HG02571 (cell line): Measurements from ENCODE around the gene AUH.
"Not testable (repeated sequence)": the region's sequence is repeated elsewhere in the genome, so short reads cannot be mapped to it uniquely, and the experiment has no call there.

ENCODE experiments used
- ATAC-seq: cut with Tn5 transposase; IDR thresholded peaks from one replicate; pipeline ENCODE4 v1.9.1; 2021; ENCODE audit warnings: mild to moderate bottlenecking, moderate library complexity; ENCODE audit not compliant: unreplicated experiment

The AUH gene

DNA sequence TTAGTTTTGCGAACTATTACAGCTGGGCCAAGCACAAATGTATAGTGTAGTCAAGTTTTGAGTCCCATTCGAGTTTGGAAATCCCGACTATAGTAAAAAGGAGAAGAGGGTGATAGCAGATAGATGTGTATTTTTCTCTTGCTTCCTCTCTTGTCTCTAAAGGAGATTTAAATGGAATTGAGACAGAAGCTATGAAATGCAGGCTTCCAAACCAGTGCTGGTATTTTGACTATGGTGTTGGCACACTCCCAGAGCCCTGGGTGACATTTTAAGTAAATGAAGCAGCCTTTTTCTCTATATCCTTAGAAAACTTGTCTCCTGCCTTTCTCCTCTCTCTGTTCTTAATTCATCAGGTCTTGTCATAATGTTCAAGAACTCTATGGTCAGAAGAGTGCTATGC is 17.7 kb upstream of the AUH start:
- ATAC-seq: no peak

DNA sequence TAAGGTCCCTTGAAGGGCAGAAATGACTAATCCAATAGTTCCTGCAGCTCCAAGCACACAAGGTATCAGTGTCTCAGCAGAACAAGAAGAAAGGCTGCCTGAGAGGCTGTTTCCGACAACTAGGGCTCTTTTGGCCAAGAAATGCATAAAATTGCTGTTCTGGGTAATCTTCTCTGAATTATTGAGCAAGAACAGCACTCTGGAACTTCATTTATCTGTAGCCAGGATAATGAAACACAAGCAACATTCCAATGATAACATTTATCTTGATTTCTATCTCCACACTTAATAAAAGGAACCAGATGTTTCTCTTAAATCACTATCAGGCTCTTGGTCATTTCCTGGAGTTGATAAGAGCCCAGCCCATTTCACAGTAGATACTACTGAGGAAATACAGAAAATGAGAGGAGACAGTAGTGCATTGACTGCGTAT is 17.0 kb upstream of the AUH start:
- ATAC-seq: no peak

DNA sequence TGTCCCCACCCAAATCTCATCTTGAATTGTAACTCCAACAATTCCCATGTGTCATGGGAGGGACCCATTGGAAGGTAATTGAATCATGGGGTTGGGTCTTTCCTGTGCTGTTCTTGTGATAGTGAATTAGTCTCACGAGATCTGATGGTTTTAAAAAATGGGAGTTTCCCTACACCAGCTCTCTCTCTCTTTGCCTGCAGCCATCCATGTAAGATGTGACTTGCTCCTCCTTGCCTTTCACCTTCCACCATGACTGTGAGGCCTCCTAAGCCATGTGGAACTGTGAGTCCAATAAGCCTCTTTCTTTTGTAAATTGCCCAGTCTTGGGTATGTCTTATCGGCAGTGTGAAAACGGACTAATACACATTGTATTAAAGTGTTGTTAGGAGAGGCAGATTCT is 16.3 kb upstream of the AUH start:
- not testable (repeated sequence) for ATAC-seq

DNA sequence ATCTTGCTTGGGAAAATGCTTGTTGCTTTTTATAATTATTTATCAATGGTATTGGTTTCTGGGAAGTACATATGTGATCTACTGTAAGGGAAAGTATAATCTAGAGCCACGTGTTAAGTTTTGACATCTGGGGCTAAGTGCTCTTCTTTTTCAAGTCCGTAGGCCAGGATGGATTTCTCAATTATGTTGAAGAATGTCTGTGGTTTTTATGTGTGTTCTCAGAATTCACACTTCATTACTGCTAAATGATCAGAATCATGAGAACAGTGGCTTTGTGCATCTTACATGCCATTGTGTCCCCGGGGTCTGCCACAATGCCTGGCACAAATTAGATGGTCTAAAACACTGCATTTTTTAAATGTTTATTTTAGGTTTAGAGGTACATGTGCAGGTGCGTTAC is 14.5 kb upstream of the AUH start:
- no peak for ATAC-seq

DNA sequence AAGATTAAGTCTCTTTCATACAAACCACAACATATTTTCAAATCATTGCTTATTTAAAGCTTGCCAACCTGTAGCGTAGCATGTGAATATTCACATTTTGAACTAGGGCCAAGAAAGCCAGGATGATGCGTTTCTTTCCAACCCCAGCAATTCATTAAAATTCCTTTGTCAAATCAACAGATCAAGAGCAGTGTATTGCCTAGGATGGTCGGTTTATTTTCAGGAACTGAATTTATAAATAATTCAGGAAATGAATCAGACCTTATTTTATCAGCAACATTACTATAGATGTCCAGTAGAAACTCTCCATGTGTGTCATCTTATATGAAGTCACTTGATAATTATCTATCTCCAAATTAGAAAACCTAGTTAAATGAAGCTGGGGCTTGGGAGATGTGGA is 13.2 kb upstream of the AUH start:
- no peak for ATAC-seq

DNA sequence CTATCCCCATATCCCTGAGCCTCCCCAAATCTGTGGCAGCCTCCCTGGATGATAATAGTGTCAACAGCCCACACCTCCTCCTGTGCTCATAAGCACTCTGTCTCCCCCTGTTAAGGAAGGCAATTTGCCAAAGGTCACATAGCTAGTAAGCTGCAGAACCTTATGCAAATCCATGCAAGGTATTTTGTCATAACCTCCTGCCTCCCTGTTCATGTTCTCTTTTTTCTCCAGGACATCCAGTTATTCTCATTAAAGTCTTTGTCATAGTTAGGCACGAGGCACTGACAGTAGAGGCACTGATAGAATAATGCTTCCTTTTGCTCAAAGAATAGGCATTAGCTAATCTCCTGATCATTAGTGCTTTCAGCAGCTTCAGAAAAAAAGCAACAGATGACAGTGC is 10.2 kb upstream of the AUH start:
- no peak for ATAC-seq

DNA sequence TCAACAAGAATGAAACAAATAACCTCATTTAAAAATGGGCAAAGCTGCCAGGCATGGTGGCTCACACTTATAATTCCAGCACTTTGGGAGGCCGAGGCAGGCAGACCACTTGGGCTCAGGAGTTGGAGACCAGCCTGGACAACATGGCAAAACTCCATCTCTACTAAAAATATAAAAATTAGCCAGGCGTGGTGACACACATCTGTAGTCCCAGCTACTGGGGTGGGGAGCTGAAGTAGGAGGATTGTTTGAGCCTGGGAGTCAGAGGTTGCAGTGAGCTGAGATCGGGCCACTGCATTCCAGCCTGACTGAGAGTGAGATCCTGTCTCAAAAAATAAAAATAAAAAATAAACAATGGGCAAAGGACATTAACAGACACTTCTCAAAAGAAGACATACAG is 8.3 kb upstream of the AUH start:
- ATAC-seq: not testable (repeated sequence)

DNA sequence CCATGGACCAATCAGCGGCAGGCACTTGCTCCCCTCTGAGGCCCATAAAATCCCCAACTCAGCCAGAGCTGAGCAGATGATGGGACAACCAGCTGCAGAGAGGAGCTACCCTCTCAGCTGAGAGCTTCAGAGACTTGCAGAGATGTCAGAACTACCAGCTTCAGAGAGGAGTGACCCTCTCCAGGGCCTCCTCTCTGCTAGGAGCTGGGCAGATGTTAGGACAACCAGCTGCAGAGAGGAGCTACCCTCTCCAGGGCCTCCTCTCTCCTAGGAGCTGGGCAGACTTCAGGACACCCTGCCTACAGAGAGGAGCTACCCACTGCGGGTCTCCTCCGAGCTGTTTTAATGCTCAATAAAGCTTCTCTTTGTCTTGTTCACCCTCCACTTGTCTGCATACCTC is 3.0 kb upstream of the AUH start:
- no peak for ATAC-seq

DNA sequence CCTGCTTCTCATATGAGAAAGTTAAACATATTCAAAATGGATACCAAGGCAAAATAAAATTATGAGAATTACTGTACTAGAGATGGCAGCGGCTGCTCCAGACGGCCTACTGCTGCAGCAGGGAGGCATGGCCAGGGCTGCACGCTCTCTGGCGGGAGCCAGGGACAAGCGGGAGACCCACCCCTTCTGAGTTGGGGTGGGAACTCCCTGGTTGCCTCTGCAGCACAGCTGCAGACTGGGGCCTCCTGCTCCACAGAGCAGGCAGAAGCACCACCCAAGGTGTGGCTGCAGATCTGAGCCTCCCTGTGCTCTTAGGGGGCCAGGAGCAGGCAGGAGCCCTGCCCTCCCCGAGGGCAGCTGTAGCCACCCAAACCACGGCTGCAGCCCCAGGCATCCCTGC is 2.3 kb upstream of the AUH start:
- no peak for ATAC-seq

DNA sequence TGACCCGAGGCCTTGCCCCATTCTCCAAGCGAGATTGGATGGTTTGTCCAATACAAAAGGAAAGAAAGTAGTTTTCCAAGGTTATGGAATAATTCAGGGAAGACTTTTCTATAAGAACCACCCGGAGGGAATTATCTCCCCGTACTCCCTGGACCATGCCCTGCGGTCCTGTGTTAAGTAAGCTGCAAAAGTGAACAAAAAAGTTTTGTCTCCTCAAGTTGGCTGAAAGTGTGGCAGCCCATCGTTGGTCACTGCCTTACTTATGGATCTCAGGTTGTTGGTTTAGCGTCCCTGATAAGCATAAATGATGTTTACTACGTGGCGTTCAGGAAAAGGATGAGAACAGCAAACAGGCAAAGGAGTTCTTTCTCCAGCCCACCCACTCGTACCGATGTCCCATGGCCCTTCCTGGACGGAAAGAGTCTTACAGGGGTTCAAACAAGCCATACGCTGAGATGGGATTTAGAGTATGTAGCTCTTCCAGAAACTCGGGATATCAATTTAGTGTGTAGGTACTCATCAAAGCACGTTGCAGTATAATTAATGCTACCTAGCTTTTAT is 413 bp upstream of the AUH start:
- no peak for ATAC-seq

DNA sequence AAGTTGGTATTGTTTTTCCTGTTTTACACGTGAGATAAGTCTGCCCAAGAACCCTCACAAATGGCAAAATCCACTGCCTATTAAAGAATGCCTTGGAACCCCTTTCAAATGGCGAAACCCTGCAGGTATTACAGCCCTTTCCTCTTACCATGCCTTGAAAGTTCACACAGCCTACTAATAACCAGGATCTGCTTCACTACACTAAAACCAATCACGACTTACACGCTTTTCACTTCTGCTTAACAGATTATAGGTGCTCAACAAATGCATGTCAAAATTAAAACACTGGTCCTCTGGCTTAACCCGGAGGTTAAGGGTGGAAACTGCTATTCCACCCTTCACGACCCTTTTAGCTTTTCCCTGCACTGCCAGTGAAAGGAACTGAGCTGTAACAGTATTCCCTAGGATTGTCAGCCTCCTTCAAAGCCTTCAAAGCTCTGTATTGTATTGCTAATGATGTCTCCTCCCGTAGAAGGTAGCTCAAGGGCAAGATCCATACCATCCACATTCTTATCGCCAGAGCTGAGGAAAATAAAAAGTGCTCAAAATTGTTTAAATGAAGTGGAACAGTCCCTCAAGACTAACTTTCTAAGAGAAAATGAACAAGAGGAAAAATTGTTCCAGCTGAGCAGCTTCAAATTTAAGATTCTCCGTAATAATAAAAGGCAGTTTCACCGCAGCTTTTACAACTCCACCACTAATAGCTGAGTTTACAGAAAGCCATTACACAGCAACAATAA is 997 bp downstream of the AUH start:
- no peak for ATAC-seq

DNA sequence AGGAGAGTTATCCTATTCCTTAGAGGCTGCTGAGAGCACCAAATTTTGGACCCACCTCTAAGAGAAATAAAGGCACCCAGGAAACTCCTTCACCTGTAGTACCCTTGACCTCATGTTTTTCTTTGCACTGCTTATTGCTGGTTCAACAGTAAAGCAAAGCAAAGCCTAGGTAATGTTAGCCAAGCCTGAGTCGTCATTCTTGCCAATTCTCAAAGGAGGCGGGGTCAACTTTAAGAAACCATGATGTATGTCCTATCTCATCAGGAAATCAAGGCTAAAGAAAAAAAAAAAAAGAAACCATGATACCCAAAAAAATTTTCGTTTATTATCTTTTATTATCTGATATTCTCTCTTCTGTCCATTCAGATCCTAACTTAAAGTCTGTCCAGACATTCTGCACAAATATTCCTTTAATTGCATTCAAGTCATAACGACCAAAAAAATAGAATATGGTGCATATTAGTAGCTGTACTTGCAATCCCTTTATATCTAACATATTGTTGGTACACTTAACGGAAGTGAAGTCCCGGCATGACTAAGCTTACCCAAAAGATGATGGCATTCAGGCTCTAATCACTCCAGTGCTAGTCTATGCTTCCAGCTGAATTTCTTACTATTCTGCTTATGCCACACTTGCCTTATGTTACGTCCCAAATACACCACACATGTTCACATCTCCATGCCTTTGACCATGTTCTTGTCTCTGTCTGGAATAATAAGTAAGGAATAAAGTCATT is 1.8 kb downstream of the AUH start:
- no peak for ATAC-seq

DNA sequence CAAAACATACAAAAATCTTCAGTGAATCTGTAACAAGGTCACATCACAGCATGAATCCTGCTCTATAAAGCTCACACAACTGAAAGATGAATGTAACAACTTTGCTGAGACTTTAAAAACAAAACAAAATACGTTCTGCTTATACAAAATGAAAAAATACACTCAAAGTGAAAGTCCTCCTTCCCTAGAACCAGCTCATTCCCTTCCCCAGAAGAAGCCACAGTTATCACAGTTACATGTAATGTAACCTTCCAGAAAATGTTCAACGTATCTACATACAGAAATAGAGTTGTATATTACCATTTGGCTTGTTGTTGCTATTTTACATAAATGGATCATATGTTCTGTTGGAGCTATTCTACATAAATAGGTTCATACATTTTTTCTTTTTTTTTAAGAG is 2.6 kb downstream of the AUH start:
- no peak for ATAC-seq

DNA sequence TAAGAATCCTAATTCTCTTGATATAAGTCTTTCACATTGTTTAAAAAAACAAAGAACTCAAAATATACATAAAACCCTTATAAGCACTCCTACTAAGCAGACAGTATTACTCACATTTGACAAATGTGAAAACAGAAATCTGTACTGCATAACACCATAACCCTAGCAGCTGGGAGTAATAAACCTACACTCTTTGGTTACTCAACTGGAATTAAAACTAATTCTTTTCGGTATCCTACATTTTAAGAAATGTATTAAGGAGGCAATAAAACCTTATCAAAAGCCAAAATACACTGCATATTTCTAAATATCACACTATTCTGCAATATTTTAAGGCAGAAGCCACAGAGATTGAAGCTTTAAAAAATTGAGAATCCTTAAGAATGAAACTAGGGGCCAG is 6.8 kb downstream of the AUH start:
- no peak for ATAC-seq

DNA sequence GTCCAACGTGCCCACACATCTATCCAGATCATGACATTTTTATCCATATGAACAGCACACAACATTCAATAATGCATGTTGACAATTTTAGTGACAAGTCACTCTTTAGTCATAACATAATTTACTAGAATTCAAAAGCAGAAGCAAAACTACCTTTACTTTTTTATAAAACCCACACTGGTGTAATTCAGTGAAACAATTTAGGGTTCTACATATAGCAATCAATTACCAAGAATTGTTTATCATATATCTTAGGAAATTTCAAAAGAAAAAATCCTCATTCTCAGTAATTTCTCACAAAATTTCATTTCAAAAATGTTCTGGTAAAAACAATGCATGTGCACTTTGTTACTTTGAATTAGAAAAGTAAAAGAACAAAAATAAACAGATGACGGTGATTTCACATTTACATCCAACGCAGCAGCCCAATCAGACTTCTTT is 12.6 kb downstream of the AUH start:
- no peak for ATAC-seq

DNA sequence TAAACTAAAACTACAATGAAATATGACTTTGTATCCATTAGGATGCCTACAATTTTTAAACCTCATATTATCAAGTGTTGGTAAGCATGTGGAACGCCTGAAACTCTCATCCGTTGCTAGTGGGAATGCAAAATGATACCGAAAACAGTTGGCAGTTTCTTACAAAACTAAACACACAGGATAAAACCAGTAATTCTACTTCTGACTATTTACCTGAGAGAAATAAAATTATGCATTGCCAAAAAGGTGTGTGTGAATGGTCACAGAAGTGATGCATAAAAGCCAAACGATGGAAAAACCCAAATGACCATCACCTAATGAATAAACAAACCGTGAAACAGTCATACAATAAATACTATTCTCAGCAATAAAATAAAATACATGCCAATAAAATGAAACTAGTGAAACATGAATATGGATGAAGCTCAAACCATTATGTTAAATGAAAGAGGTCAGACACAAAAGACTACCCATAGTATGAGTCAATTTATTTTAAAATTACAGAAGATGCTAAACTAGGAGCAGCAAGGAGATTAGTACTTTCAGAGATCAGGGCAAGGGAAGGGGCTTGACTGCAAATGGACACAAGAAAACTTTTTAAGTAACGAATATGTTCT is 13.4 kb downstream of the AUH start:
- ATAC-seq: no peak

DNA sequence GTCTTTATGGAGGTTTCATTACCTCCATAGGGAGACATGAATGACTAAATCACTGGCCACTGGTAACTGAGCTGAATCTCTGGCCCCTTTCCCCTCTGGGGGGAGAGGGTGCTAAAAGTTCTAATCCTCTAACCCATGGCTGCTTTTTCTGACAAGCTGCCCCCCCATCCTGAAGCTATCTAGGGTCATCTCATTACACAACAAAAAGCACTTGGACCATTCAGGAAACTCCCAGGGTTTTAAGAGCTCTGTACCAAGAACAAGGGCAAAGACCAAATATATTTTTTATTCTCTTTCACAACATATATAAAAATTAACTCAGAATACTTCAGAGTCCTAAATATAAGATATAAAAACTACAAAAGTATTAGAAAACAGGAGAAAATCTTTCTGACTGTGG is 14.3 kb downstream of the AUH start:
- no peak for ATAC-seq

DNA sequence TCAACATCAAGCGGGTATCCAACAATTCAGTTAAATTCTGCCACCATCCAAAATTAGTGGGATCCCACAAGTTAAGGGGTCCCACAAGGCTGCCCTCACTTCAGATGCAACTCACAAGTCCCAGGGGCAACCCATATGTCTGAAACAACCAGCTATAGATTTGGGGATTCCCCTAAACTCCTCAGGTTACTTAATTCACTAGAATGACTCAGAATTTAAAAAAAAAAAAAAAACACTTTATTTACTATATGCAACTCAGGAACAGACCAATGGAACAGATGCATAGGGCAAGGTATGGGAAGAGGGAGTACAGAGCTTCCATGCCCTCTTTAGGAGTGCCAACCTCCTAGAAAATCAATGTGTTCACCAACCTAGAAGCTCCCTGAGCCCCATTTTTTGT is 15.1 kb downstream of the AUH start:
- no peak for ATAC-seq

DNA sequence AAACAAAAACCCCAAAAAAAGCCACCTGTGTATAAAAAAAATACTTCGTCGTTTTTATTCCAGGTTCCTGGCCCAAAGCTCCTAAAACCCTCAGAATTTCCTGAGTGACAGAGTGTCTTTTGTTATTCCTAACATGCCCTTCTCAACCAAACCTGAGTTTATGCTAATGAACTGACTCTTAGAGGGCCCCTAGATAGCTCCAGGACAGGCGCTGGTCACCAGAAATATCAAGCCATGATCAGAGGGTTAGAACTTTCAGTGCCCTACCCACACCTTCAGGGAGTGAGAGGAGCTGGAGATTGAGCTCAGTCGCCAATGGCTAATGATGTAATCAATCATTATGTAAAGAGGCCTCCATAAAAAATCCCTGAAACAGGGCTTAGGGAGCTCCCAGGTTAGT is 15.7 kb downstream of the AUH start:
- ATAC-seq: no peak

DNA sequence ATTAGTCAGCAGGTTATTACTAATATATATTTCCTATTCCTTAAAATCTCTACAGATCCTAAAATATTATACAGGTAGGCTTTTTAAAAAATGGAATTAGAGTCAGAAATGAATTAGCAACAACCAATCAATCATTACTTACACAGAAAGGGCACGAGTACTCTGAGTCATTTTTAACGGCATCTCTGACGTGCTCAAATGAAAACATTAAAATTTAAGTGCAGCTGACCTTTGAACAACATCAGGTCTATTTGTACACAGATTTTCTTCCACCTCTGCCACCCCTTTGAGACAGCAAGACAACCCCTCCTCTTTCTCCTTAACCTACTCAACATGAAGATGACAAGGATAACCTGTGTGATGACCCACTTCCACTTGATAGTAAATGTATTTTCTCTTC is 19.1 kb downstream of the AUH start:
- ATAC-seq: no peak

DNA sequence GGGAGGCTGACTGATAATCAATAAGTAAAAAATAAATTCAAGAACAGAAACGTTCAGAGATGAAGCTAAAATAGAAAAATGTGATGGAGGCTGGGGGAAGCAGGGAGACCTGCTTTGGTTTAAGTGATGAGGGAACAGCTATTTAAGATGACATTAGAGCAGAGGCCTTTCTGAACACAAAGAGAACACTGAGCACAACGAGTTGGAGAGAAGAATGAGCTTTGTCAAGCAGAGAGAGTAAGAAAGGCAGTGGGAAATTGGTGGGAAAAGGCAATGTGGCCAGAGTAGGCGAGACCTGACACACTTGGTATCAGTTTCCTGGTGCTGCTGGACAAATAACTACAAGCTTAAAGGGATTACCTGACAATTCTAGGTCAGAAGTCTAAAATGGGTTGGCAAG is 20.0 kb downstream of the AUH start:
- ATAC-seq: no peak

DNA sequence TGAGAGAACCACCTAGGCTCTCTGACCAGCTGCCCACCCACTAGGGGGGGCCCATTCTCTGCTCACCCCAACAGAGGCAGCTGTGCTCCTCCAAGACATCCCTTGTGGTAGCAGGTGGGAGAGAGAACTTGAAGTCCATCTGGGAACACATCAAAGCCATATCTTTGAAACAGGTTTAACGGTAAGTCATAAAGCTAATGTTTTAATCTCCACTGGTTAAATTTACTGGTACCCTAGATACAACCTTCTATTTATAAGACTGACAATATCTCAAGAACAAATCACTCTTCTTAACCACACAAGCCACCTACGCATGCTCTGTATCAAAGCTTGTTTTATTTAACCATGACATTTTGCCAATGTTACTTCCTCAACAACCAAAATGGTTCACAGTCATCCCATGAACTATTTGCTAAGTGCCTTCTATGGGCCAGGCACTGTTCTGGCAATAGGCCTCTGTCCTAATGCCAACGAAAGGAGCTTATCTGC is 20.4 kb downstream of the AUH start:
- no peak for ATAC-seq
